ENCODE results near the gene ZNF333.
"Not testable (repeated sequence)": the region's sequence is repeated elsewhere in the genome, so short reads cannot be mapped to it uniquely, and the experiment has no call there.

The ZNF333 gene

GRCh38 chr19:14700711-14701375 is 11.0 kb downstream of the ZNF333 start:
- no peak for DNase-seq

- DNase-seq = no peak
Measured at GRCh38 chr19:14703833-14704232, 14.0 kb downstream of the ZNF333 start.

- no peak for DNase-seq
Measured at GRCh38 chr19:14704450-14704849, 14.6 kb downstream of the ZNF333 start.

GRCh38 chr19:14715841-14716240 is 26.0 kb downstream of the ZNF333 start:
- no peak for DNase-seq

- no peak for DNase-seq
Measured at GRCh38 chr19:14718522-14719116, 28.8 kb downstream of the ZNF333 start.

- DNase-seq = no peak
Measured at GRCh38 chr19:14719162-14719561, 29.3 kb downstream of the ZNF333 start.

- no peak for DNase-seq
Measured at GRCh38 chr19:14722127-14722526, 32.3 kb downstream of the ZNF333 start.

- DNase-seq = no peak
Measured at GRCh38 chr19:14728595-14728994, 38.7 kb downstream of the ZNF333 start.

GRCh38 chr19:14731200-14731599 is 41.4 kb downstream of the ZNF333 start:
- no peak for DNase-seq

GRCh38 chr19:14732510-14732909 is 42.7 kb downstream of the ZNF333 start:
- DNase-seq = no peak

GRCh38 chr19:14733574-14733973 is 43.7 kb downstream of the ZNF333 start:
- no peak for DNase-seq

GRCh38 chr19:14735915-14736314 is 46.1 kb downstream of the ZNF333 start:
- DNase-seq = no peak

GRCh38 chr19:14746886-14747285 is 57.0 kb downstream of the ZNF333 start:
- DNase-seq = no peak

- no peak for DNase-seq
Measured at GRCh38 chr19:14748601-14749000, 58.8 kb downstream of the ZNF333 start.

- DNase-seq = no peak
Measured at GRCh38 chr19:14758816-14759215, 69.0 kb downstream of the ZNF333 start.

- no peak for DNase-seq
Measured at GRCh38 chr19:14761607-14762006, 71.8 kb downstream of the ZNF333 start.

- DNase-seq = no peak
Measured at GRCh38 chr19:14762111-14762510, 72.3 kb downstream of the ZNF333 start.

GRCh38 chr19:14763497-14764145 is 73.8 kb downstream of the ZNF333 start:
- no peak for DNase-seq

GRCh38 chr19:14764401-14764800 is 74.6 kb downstream of the ZNF333 start:
- no peak for DNase-seq

GRCh38 chr19:14765403-14765802 is 75.6 kb downstream of the ZNF333 start:
- not testable (repeated sequence) for DNase-seq

GRCh38 chr19:14765841-14766240 is 76.0 kb downstream of the ZNF333 start:
- DNase-seq = not testable (repeated sequence)

- DNase-seq = no peak
Measured at GRCh38 chr19:14767466-14767971, 77.7 kb downstream of the ZNF333 start.

GRCh38 chr19:14768001-14768400 is 78.2 kb downstream of the ZNF333 start:
- DNase-seq = no peak

- no peak for DNase-seq
Measured at GRCh38 chr19:14769201-14769600, 79.4 kb downstream of the ZNF333 start.

Data from activated CD4-positive, alpha-beta T cell treated with anti-CD3 and anti-CD28 coated beads, Interleukin-2, Interleukin-6, amounts not matched to agents 100 ng/mL and 50 ng/mL, durations not matched to agents 16 hours and 8 hours (primary cell).